Glutamatergic neuron (in vitro differentiated cells): ENCODE measurements around the gene CLN5. TPM values are rescaled to one million over a fixed set of nuclear protein-coding genes. Genes with fewer than 3 reads are reported as not detected.

ENCODE experiments used
- DNase-seq: peaks from one replicate; pipeline ENCODE4 v3.0.0; 2022
- H3K27ac Mint-ChIP-seq: one replicate; pipeline ENCODE4 v1.8.0; 2020; ENCODE audit warnings: mild to moderate bottlenecking, mixed read lengths, inconsistent platforms; ENCODE audit not compliant: unreplicated experiment
- H3K27me3 Mint-ChIP-seq: one replicate; pipeline ENCODE4 v1.8.0; 2020; ENCODE audit warnings: mild to moderate bottlenecking, moderate library complexity, mixed read lengths, inconsistent platforms; ENCODE audit not compliant: unreplicated experiment
- H3K36me3 Mint-ChIP-seq: one replicate; pipeline ENCODE4 v1.8.0; 2020; ENCODE audit warnings: mild to moderate bottlenecking, mixed read lengths, inconsistent platforms; ENCODE audit not compliant: unreplicated experiment
- H3K4me1 Mint-ChIP-seq: one replicate; pipeline ENCODE4 v1.8.0; 2020; ENCODE audit warnings: mild to moderate bottlenecking, low read depth, mixed read lengths, inconsistent platforms; ENCODE audit not compliant: unreplicated experiment
- H3K4me3 Mint-ChIP-seq: one replicate; pipeline ENCODE4 v1.8.0; 2020; ENCODE audit warnings: mild to moderate bottlenecking, mixed read lengths, inconsistent platforms; ENCODE audit not compliant: unreplicated experiment
- H3K9me3 Mint-ChIP-seq: one replicate; pipeline ENCODE4 v1.8.0; 2020; ENCODE audit warnings: mild to moderate bottlenecking, moderate library complexity, mixed read lengths, inconsistent platforms; ENCODE audit not compliant: unreplicated experiment
- CTCF ChIP-seq: fragments of 200-600 bp; sonication (generic); IDR thresholded peaks from one replicate; pipeline ENCODE4 v1.5.0; 2021; ENCODE audit not compliant: partially characterized antibody, unreplicated experiment
- total RNA-seq: library from RNA; stranded (reverse); fragmentation: NEBNext Ultra II Directional; extraction: Animal tissue kit (Norgen Biotek cat#: 25700); gene quantifications from one replicate; pipeline ENCODE4 v1.2.1, GENCODE V29; 2021; ENCODE audit not compliant: unreplicated experiment

The CLN5 gene
- total RNA-seq, 1 donor from 2014 or later, result 14.6 TPM

GRCh38 chr13:77042566-77043177 lies 50.8 kb downstream of the CLN5 start:
- no peak overlapping the region for H3K27ac Mint-ChIP-seq
- peaks cover 6% of the 10 kb centered on the region for H3K36me3 Mint-ChIP-seq
- peaks cover 4% of the 10 kb centered on the region for H3K9me3 Mint-ChIP-seq
- H3K4me1 Mint-ChIP-seq, result peaks cover 4% of the 10 kb centered on the region
- H3K4me3 Mint-ChIP-seq, result no peak overlapping the region
- TF ChIP-seq CTCF, result no peak
- no peak for DNase-seq
- peaks cover 2% of the 10 kb centered on the region for H3K27me3 Mint-ChIP-seq

DNA sequence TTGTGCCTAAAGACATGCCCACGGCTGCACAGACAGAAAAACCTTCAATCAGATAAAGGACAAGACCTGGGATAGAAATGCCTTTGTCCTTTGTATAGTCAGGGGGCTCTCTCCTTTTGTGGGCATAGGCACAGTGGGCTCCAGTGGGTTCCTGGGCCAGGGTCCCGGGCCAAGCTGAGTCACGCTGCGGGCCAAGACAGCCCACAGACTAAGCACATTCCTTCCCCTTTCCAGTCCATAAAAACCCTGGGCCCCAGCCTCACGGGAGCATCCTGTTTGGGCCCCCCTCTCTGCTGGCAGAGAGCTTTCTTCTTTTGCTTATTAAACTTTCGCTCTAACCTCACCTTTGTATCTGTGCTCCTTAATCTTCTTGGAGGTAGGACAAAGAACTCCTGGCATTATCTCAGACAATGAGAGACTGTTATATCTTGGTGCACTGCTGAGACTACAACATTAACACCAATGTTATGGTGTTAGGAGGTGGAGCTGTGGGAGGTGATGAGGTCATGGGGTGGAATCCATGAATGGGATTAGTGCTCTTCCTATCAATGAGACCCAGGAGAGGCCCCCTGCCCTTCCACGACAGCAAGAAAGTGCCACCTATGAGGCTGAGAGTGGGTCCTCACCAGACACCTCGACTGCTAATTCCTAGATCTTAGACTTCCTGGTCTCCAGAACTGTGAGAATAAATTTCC lies 55.9 kb downstream of the CLN5 start:
- TF ChIP-seq CTCF, result no peak
- Mint-ChIP-seq H3K27ac (no peak overlapping the region), H3K4me3 (no peak overlapping the region), H3K36me3 (peaks cover 9% of the 10 kb centered on the region), H3K9me3 (peaks cover 6% of the 10 kb centered on the region), H3K4me1 (peaks cover 4% of the 10 kb centered on the region), H3K27me3 (no peaks in the 10 kb centered on the region)
- no peak for DNase-seq

DNA sequence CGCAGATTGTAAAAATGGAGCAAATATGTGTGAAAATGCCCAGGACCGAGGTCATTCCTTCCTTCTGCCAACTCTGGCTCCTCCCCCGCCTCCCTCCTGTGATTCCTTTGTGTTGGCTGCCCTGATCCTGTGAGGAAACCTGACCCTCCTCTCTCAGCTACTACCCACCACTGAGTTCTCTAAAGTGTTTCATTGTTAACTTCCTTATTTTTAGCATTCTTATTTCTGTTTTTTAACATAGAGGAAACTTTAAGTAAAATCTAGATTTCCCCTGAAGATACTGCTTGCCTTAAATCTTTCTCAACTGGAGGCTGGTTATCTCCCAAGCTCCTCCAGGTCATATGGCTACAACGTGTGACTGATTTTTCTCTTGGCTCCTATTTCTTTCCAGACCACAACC lies 56.8 kb downstream of the CLN5 start:
- no peak for TF ChIP-seq CTCF
- H3K36me3 Mint-ChIP-seq, result peaks cover 9% of the 10 kb centered on the region
- peaks cover 6% of the 10 kb centered on the region for H3K9me3 Mint-ChIP-seq
- DNase-seq, result no peak
- H3K4me3 Mint-ChIP-seq, result no peak overlapping the region
- H3K27me3 Mint-ChIP-seq, result no peaks in the 10 kb centered on the region
- peaks cover 4% of the 10 kb centered on the region for H3K4me1 Mint-ChIP-seq
- peak overlapping the region; percentile 28 for H3K27ac Mint-ChIP-seq

DNA sequence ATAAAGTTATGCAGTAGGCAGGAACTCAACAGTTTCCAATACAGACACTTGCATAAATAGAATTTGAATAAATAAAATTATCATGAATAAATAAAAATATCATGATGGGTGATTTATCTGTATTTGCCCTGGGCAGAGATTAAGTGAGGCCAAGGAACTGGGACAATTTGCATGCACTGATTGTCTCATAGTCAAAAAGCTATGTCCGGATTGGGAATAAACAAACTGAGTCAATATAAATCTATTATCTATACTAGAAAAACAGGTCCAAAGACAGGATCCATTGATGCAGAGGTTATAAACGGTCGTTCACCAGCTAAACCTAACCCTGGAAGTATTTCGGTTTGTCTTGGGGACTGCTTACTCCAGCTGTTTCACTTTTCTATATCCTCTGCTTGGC lies 61.3 kb downstream of the CLN5 start:
- peaks cover 2% of the 10 kb centered on the region for H3K27me3 Mint-ChIP-seq
- no peak overlapping the region for H3K4me3 Mint-ChIP-seq
- H3K4me1 Mint-ChIP-seq, result peaks cover 4% of the 10 kb centered on the region
- TF ChIP-seq CTCF, result no peak
- H3K9me3 Mint-ChIP-seq, result peaks cover 4% of the 10 kb centered on the region
- H3K27ac Mint-ChIP-seq, result no peak overlapping the region
- H3K36me3 Mint-ChIP-seq, result peaks cover 6% of the 10 kb centered on the region
- no peak for DNase-seq

Other genes starting within 250 kb of the CLN5 start
- 11.3 TPM for gene KCTD12, start 105.7 kb upstream of the CLN5 start, total RNA-seq
- not detected for gene ACOD1, start 43.6 kb upstream of the CLN5 start, total RNA-seq
- 27.1 TPM for gene FBXL3, start 35.1 kb downstream of the CLN5 start, total RNA-seq